Caco-2 (cell line): Measurements from ENCODE around the gene KNOP1. TPM values are rescaled to one million over a fixed set of nuclear protein-coding genes. Genes with fewer than 3 reads are reported as not detected.
A peak's percentile ranks its signal among the peaks of the same experiment; 100 is the strongest.

Experiments used
- BruUV-seq: library from RNA; stranded (reverse); fragments of 400-500 nt; replicated peaks from 2 replicates; lab custom pipeline; 2021; lab: Mats Ljungman, UMichigan
- CTCF ChIA-PET: fragments of 300-600 bp; sonication (Branson Sonifier 250); formaldehyde crosslinking; loops from one replicate; lab custom pipeline; 2022; ENCODE audit warnings: antibody characterized with exemption; lab: Charles Lee
- POLR2A ChIA-PET: fragments of 300-600 bp; sonication (Branson Sonifier 250); formaldehyde crosslinking; loops from one replicate; lab custom pipeline; 2022; ENCODE audit warnings: antibody characterized with exemption; lab: Charles Lee
- DNase-seq, 2 experiments: peaks; one replicate each; pipeline versions ENCODE4 v3.0.0 to v3.0.0-alpha.2; 2020 to 2022
- H3K27me3 ChIP-seq: replicated peaks from 2 replicates; pipeline ENCODE4 v1.6.0; 2011; ENCODE audit warnings: low read length; ENCODE audit not compliant: control insufficient read depth, insufficient read depth
- H3K36me3 ChIP-seq: 2 replicates; pipeline ENCODE4 v1.5.1; 2011; ENCODE audit warnings: low read length; ENCODE audit not compliant: control insufficient read depth, insufficient read depth
- H3K4me1 ChIP-seq: fragments of 250-450 bp; sonication (Bioruptor Pico); 2 replicates; pipeline ENCODE4 v1.5.1; 2020; ENCODE audit warnings: mild to moderate bottlenecking
- H3K4me3 ChIP-seq: 2 replicates; pipeline ENCODE4 v1.5.1; 2011; ENCODE audit warnings: low read depth, mild to moderate bottlenecking, control low read depth, low read length
- H3K9me3 ChIP-seq: fragments of 250-450 bp; sonication (Bioruptor Pico); 2 replicates; pipeline ENCODE4 v1.5.1; 2020; ENCODE audit warnings: mild to moderate bottlenecking, moderate library complexity
- H3K27ac Mint-ChIP-seq: one replicate; pipeline ENCODE4 v1.8.0; 2022; ENCODE audit warnings: mixed read lengths; ENCODE audit not compliant: unreplicated experiment
- H3K27me3 Mint-ChIP-seq: one replicate; pipeline ENCODE4 v1.8.0; 2022; ENCODE audit warnings: mixed read lengths; ENCODE audit not compliant: insufficient read depth, unreplicated experiment
- H3K36me3 Mint-ChIP-seq: one replicate; pipeline ENCODE4 v1.8.0; 2022; ENCODE audit warnings: mild to moderate bottlenecking, mixed read lengths; ENCODE audit not compliant: insufficient read depth, unreplicated experiment
- H3K4me1 Mint-ChIP-seq: one replicate; pipeline ENCODE4 v1.8.0; 2022; ENCODE audit warnings: low read depth, mixed read lengths; ENCODE audit not compliant: unreplicated experiment
- H3K4me3 Mint-ChIP-seq: one replicate; pipeline ENCODE4 v1.8.0; 2022; ENCODE audit warnings: mild to moderate bottlenecking, moderate library complexity, mixed read lengths; ENCODE audit not compliant: unreplicated experiment
- H3K9me3 Mint-ChIP-seq: one replicate; pipeline ENCODE4 v1.8.0; 2022; ENCODE audit warnings: mixed read lengths; ENCODE audit not compliant: unreplicated experiment
- CTCF ChIP-seq, 2 experiments: fragments of 200-600 bp in 1 of 2; IDR thresholded peaks; 1 replicate in 1 of 2; 2 replicates in 1 of 2; pipeline versions ENCODE4 v1.5.1 to v1.8.0; 2011 to 2022; ENCODE audit warnings: antibody characterized with exemption in 1 of 2, control low read depth in 1 of 2, inconsistent platforms in 1 of 2, low read depth in 1 of 2, low read length in 1 of 2, mild to moderate bottlenecking in 1 of 2, moderate library complexity in 1 of 2; ENCODE audit not compliant: insufficient read depth in 1 of 2, severe bottlenecking in 1 of 2, unreplicated experiment in 1 of 2
- intact Hi-C: fragments of 100-400 bp; cut with micrococcal nuclease; formaldehyde crosslinking; loops from one replicate; pipeline ENCODE4 v1.10.0; 2022; ENCODE audit not compliant: unreplicated experiment
- total RNA-seq: library from RNA; stranded (reverse); gene quantifications from 2 replicates; pipeline ENCODE4 v1.2.3, GENCODE V29; 2022

The KNOP1 gene
- total RNA-seq, 1 experiment from 2014 or later = 29.3 TPM

- peak in 1 of 2 experiments; percentile 45 for DNase-seq
- H3K4me3 ChIP-seq = no peak overlapping the region; the same call in 1 of the 2 replicates
- Mint-ChIP-seq H3K9me3 (no peaks in the 10 kb centered on the region), H3K36me3 (peaks cover 41% of the 10 kb centered on the region), H3K4me3 (peak overlapping the region; percentile 91), H3K4me1 (peaks cover 18% of the 10 kb centered on the region), H3K27me3 (no peaks in the 10 kb centered on the region), H3K27ac (peak overlapping the region; percentile 88)
- H3K9me3 ChIP-seq = no peaks in the 10 kb centered on the region
- H3K27me3 ChIP-seq = no peaks in the 10 kb centered on the region
- ChIA-PET POLR2A (no interaction called here), CTCF (no interaction called here)
- TF ChIP-seq CTCF (IDR thresholded peaks at IDR 0.05; ENCODE audit: insufficient read depth in 1 of 2, low read depth in 1 of 2, low read length in 1 of 2, severe bottlenecking in 1 of 2, unreplicated experiment in 1 of 2) = no peak
- 0 out of 2 replicates have a peak, but pooled peaks cover 2% of the 10 kb centered on the region for H3K36me3 ChIP-seq
- no TSS peak for BruUV-seq
- intact Hi-C loops = loop anchor here (2.0 to 10.0 kb wide), 2 partner anchors 33 to 169 kb away; partner anchors contain the start of gene GPRC5B
- peaks cover 17% of the 10 kb centered on the region for H3K4me1 ChIP-seq
Observed at GRCh38 chr16:19716183-19716582, 1.8 kb downstream of the KNOP1 start.

GRCh38 chr16:19715566-19715965 lies 2.5 kb downstream of the KNOP1 start:
- no peak overlapping the region for H3K27ac Mint-ChIP-seq
- intact Hi-C loops = loop anchor here (10.0 kb wide), 1 partner anchor 169 kb away; the partner anchor contains the start of gene GPRC5B
- H3K4me1 Mint-ChIP-seq = peaks cover 18% of the 10 kb centered on the region
- CTCF ChIA-PET = no interaction called here
- no peak overlapping the region for H3K4me3 Mint-ChIP-seq
- DNase-seq = no peak
- H3K4me3 ChIP-seq = no peak overlapping the region
- H3K36me3 Mint-ChIP-seq = peaks cover 42% of the 10 kb centered on the region
- 0 out of 2 replicates have a peak, but pooled peaks cover 2% of the 10 kb centered on the region for H3K36me3 ChIP-seq
- H3K4me1 ChIP-seq = peaks cover 17% of the 10 kb centered on the region
- no TSS peak for BruUV-seq
- H3K27me3 ChIP-seq = no peaks in the 10 kb centered on the region
- POLR2A ChIA-PET = no interaction called here
- no peak for TF ChIP-seq CTCF (IDR thresholded peaks at IDR 0.05; ENCODE audit: insufficient read depth in 1 of 2, low read depth in 1 of 2, low read length in 1 of 2, severe bottlenecking in 1 of 2, unreplicated experiment in 1 of 2)
- H3K27me3 Mint-ChIP-seq = no peaks in the 10 kb centered on the region
- no peaks in the 10 kb centered on the region for H3K9me3 ChIP-seq
- no peaks in the 10 kb centered on the region for H3K9me3 Mint-ChIP-seq

DNA sequence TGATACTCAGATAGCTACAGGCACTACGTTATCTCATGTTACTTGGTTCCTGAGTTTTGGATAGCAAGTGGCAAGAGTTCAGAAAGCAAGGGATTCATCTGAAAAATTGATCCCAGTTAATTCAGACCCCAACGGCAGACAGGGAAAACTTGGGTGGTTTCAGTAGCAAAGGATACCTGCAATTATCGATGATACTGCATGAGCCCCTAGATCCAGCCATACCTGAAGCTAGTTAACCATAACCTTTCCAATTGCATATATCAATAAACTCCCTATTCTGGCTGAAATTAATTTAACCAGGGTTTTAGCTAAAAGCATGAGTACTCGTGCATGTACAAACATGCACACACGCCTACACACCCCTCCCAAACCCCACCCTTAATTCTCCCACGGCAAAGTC lies 4.3 kb downstream of the KNOP1 start:
- ChIA-PET POLR2A (no interaction called here), CTCF (no interaction called here)
- no peak for TF ChIP-seq CTCF (IDR thresholded peaks at IDR 0.05; ENCODE audit: insufficient read depth in 1 of 2, low read depth in 1 of 2, low read length in 1 of 2, severe bottlenecking in 1 of 2, unreplicated experiment in 1 of 2)
- Histone ChIP-seq H3K4me1 (peaks cover 13% of the 10 kb centered on the region), H3K27me3 (no peaks in the 10 kb centered on the region), H3K9me3 (no peaks in the 10 kb centered on the region), H3K4me3 (no peak overlapping the region), H3K36me3 (peaks cover 2% of the 10 kb centered on the region; the same call in 1 of the 2 replicates)
- Mint-ChIP-seq H3K27me3 (no peaks in the 10 kb centered on the region), H3K36me3 (peaks cover 57% of the 10 kb centered on the region), H3K4me1 (peaks cover 24% of the 10 kb centered on the region), H3K9me3 (no peaks in the 10 kb centered on the region), H3K4me3 (no peak overlapping the region), H3K27ac (no peak overlapping the region)
- intact Hi-C loops = loop anchor here (10.0 kb wide), 1 partner anchor 171 kb away; the partner anchor contains the start of gene GPRC5B
- DNase-seq = no peak
- BruUV-seq = no TSS peak
